GM12892 (cell line): Measurements from ENCODE around the gene PPP1R16B.

ENCODE experiments used
- POLR2A ChIP-seq: IDR thresholded peaks from 2 replicates; pipeline ENCODE4 v1.6.1; 2011; ENCODE audit warnings: low read depth, low read length, control low read depth
- POLR2AphosphoS5 ChIP-seq: IDR thresholded peaks from 2 replicates; pipeline ENCODE4 v1.6.1; 2011; ENCODE audit warnings: low read depth, low read length, control low read depth
- TAF1 ChIP-seq: IDR thresholded peaks from 2 replicates; pipeline ENCODE4 v1.6.1; 2011; ENCODE audit warnings: low read depth, mild to moderate bottlenecking, control low read depth, low read length, borderline replicate concordance

DNA sequence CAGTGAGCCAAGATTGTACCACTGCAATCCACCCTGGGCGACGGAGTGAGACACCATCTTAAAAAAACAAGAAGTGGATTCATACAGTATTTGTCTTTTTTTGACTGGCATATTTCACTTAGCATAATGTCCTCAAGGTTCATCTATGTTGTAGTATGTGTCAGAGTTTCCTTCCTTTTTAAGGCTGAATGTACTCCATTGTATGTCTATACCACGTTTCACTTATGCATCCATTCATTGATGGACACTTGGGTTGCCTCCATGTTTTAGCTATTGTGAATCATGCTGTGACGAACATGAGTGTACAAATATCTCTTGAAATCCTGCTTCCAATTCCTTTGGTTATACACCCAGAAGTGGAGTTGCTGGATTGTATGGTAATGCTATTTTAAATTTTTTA is 91.8 kb downstream of the PPP1R16B start:
- TF ChIP-seq POLR2A (no peak), POLR2AphosphoS5 (no peak), TAF1 (no peak)
